Measurements from ENCODE around the gene CDKN2D. TPM values are rescaled to one million over a fixed set of nuclear protein-coding genes. Genes with fewer than 3 reads are reported as not detected.
A peak's percentile ranks its signal among the peaks of the same experiment; 100 is the strongest.

Gene CDKN2D
- total RNA-seq, 1 donor from 2014 or later = 10.5 TPM

DNA sequence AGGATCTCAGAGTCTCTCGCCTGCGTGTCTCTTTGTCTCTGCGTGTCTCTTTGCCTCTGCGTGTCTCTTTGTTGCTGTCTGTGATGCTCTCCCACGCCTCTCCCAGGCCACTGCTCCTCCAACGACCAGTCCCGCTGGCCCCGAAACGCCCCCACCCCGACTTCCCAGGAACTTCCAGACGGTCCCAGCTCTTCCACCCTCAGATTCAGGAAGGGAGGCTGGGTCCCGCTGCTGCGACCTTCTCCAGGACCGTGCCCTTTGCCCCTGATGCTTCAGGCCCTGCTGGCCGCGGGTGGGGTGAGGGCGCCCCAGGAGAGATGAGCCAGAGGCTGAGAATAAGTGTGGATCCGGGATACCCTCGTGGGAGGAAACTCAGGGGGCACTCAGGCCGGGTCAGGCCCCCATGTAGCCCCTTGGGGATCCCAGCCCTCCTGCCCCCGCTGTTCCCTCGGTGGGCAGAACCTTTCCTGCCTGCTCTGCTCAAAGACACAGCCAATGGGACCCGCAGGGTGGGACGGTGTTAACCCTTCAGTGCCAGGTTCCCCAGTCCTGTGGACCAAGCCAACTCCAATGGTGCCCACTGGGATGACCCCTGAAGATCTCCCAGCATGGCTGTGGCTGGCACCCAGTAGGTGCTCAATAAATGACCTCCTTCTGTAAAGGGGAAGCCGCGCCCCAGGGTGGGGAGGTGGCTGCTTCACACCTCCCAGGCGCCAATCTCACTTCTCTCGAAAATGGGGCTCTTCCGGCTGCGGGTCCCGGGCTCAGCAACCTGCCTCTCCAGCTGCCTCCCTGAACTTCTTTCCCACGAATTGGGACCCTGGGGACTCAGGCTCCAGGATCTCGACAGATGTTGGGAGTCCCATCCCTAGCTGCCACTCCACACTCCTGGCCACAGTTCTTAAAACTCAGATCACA is 50.1 kb downstream of the CDKN2D start:
- ATAC-seq (no peak), DNase-seq (no peak)
- H3K4me3 ChIP-seq = peak overlapping the region; percentile 38

DNA sequence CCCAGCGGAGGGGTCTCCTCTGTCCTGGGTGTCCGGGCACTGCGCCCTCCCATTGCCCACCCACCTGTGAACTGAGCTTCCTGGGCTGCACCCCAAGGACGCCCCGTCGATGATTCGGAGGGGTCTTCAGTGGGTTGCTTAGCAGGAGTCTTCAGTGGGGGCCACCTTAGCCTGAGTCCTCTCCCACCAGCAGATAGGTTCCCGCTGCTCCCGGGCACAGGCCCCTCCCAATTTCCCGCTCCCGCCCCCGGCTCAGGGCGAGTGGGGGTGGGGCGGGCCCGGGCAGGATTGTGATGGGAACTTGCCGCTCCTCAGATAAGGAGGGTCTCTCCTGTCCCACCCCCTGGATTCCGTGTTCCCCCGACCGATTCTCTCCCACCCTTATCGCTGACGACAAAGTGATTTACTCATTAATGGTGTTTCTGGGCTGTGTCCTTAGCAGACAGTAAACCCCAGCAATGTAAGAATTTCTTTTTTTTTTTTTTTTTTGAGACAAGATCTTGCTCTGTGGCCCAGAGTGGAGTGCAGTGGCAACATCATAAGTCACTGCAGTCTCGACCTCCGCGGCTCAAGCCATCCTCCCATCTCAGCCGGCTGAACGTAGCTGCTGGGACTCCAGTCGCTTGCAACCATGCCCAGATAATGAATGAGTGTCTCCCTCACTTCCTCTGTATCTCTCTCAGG is 50.9 kb downstream of the CDKN2D start:
- intact Hi-C loops (cut with DNase I) = no loop called here
- Histone ChIP-seq H3K4me1 (peaks cover 20% of the 10 kb centered on the region), H3K27ac (no peak overlapping the region), H3K4me3 (peak overlapping the region; percentile 38), H3K27me3 (peaks cover 72% of the 10 kb centered on the region), H3K36me3 (no peaks in the 10 kb centered on the region), H3K9me3 (no peaks in the 10 kb centered on the region)
- TF ChIP-seq, protein P1, sequence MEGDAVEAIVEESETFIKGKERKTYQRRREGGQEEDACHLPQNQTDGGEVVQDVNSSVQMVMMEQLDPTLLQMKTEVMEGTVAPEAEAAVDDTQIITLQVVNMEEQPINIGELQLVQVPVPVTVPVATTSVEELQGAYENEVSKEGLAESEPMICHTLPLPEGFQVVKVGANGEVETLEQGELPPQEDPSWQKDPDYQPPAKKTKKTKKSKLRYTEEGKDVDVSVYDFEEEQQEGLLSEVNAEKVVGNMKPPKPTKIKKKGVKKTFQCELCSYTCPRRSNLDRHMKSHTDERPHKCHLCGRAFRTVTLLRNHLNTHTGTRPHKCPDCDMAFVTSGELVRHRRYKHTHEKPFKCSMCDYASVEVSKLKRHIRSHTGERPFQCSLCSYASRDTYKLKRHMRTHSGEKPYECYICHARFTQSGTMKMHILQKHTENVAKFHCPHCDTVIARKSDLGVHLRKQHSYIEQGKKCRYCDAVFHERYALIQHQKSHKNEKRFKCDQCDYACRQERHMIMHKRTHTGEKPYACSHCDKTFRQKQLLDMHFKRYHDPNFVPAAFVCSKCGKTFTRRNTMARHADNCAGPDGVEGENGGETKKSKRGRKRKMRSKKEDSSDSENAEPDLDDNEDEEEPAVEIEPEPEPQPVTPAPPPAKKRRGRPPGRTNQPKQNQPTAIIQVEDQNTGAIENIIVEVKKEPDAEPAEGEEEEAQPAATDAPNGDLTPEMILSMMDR (IDR thresholded peaks at IDR 0.05) = no peak
- no peak for DNase-seq
- peak; percentile 12 for ATAC-seq

More for the DNA sequence above, 50.1 kb downstream of the CDKN2D start:
- H3K9me3 ChIP-seq = no peaks in the 10 kb centered on the region
- H3K4me1 ChIP-seq = peaks cover 20% of the 10 kb centered on the region
- intact Hi-C loops (cut with DNase I) = no loop called here
- peaks cover 64% of the 10 kb centered on the region for H3K27me3 ChIP-seq
- no peak overlapping the region for H3K27ac ChIP-seq
- H3K36me3 ChIP-seq = no peaks in the 10 kb centered on the region
- TF ChIP-seq, protein P1 (IDR thresholded peaks at IDR 0.05) = no peak

DNA sequence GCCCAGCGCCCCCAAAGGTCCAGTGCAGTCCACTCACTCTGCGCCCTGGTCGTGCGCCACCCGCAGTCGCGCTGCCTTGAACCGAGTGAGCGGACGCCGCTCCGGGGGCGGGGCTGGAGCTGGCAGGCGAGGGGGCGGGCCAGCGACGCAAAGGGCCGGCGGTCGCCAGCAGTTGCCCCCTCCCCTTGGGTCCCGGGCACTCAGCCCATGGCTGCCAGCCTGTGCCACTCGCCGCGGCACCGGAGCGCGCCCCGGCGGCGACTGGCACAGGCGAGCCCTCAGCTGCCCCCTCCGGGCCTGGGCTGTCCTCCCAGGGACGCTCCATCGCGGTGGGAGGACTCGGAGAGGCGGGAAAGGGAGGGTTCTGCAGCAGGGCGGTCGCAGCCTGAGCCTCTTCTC is 51.4 kb downstream of the CDKN2D start, which contains the start of gene S1PR5:
S1PR5 (minus strand) TSS at position 87 of the 399 bp plus-strand sequence. CDS start 2,436 bp downstream, outside the sequence.
- intact Hi-C loops (cut with DNase I) = no loop called here
- Histone ChIP-seq H3K36me3 (no peaks in the 10 kb centered on the region), H3K27ac (no peak within 1 kb of the TSS), H3K4me1 (peaks cover 20% of the 10 kb centered on the region), H3K4me3 (peak within 1 kb of the TSS; percentile 38), H3K9me3 (no peaks in the 10 kb centered on the region), H3K27me3 (peaks cover 75% of the 10 kb centered on the region)
- ATAC-seq (peak; percentile 46), DNase-seq (peak; percentile 71)
- TF ChIP-seq, protein P1 (IDR thresholded peaks at IDR 0.05) = no peak

DNA sequence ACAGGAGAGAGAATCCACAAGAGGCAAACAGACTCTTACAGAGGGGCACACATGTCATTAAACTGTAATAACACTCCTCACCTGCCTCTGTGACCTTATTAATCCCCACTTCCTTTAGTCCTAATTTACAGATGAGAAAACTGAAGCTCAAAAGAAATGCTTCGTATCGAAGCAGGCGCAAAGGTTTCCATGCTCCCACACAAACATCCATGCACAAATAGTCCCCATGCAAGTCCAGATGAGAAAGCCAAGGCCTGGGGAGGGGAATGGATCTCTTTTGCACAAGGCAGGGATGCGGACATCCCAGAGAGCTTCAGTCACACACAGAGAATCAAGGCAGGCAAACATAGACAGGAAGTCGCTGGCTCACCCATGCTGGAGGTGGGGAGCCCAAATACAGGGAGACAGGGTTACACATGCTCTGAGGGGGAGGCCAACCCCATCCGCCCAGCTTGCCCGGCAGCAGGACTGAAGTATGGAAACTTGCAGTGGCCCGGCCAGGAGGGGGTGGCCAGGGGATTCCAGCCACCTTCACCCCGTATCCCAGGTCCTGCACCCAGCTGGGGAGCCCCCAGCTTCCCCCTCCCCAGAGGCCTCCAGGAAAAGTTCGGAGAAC is 52.0 kb downstream of the CDKN2D start:
- Histone ChIP-seq H3K9me3 (no peaks in the 10 kb centered on the region), H3K4me3 (peak overlapping the region; percentile 38), H3K36me3 (no peaks in the 10 kb centered on the region), H3K27ac (no peak overlapping the region), H3K4me1 (peaks cover 20% of the 10 kb centered on the region), H3K27me3 (peaks cover 75% of the 10 kb centered on the region)
- ATAC-seq (no peak), DNase-seq (no peak)
- TF ChIP-seq, protein P1 (IDR thresholded peaks at IDR 0.05) = no peak
- intact Hi-C loops (cut with DNase I) = no loop called here

Small RNAs within 50 kb of the gene (microRNA-seq; reads per million reads assigned to microRNA genes)
- gene MIR1238 (ENCODE audit: borderline microRNAs expressed) = not detected

Other genes starting within 250 kb of the CDKN2D start
- 25.4 TPM for gene RAVER1, start 235.4 kb downstream of the CDKN2D start, total RNA-seq
- gene ICAM3, start 229.4 kb downstream of the CDKN2D start, total RNA-seq = 23.8 TPM
- gene TYK2, start 188.4 kb downstream of the CDKN2D start, total RNA-seq = 140 TPM
- gene CDC37, start 165.4 kb downstream of the CDKN2D start, total RNA-seq = 154 TPM
- 35.5 TPM for gene PDE4A, start 148.4 kb downstream of the CDKN2D start, total RNA-seq
- gene KEAP1, start 65.6 kb downstream of the CDKN2D start, total RNA-seq = 69.1 TPM
- 2.1 TPM for gene S1PR5, start 51.5 kb downstream of the CDKN2D start, total RNA-seq
- 21.0 TPM for gene ATG4D, start 25.1 kb downstream of the CDKN2D start, total RNA-seq
- gene KRI1, start 3.0 kb downstream of the CDKN2D start, total RNA-seq = 19.6 TPM
- 37.8 TPM for gene AP1M2, start 18.3 kb upstream of the CDKN2D start, total RNA-seq
- 293 TPM for gene SLC44A2, start 56.6 kb upstream of the CDKN2D start, total RNA-seq
- gene ILF3, start 85.4 kb upstream of the CDKN2D start, total RNA-seq = 182 TPM
- 30.3 TPM for gene QTRT1, start 132.5 kb upstream of the CDKN2D start, total RNA-seq
- gene DNM2, start 149.1 kb upstream of the CDKN2D start, total RNA-seq = 280 TPM